ENCODE data around the gene PHLDB2.

The PHLDB2 gene

GRCh38 chr3:111852540-111852939 is 6.5 kb upstream of the PHLDB2 start:
- no peak for DNase-seq

GRCh38 chr3:111853068-111853467 is 6.0 kb upstream of the PHLDB2 start:
- no peak for DNase-seq

GRCh38 chr3:111854990-111855389 is 4.1 kb upstream of the PHLDB2 start:
- DNase-seq, result no peak

- DNase-seq, result no peak
Measured at GRCh38 chr3:111856501-111856900, 2.6 kb upstream of the PHLDB2 start.

- DNase-seq, result no peak
Measured at GRCh38 chr3:111857474-111857873, 1.6 kb upstream of the PHLDB2 start.

- DNase-seq, result no peak
Measured at GRCh38 chr3:111858642-111859041, 423 bp upstream of the PHLDB2 start.

GRCh38 chr3:111859974-111860859 is 1.2 kb downstream of the PHLDB2 start:
- peak; percentile 45 to 60 for DNase-seq

- DNase-seq, result no peak
Measured at GRCh38 chr3:111861391-111861790, 2.3 kb downstream of the PHLDB2 start.

- no peak for DNase-seq
Measured at GRCh38 chr3:111862415-111862814, 3.4 kb downstream of the PHLDB2 start.

- no peak for DNase-seq
Measured at GRCh38 chr3:111862974-111863373, 3.9 kb downstream of the PHLDB2 start.

- no peak for DNase-seq
Measured at GRCh38 chr3:111863942-111864694, 5.1 kb downstream of the PHLDB2 start.

- no peak for DNase-seq
Measured at GRCh38 chr3:111864821-111865656, 6.0 kb downstream of the PHLDB2 start.

GRCh38 chr3:111867889-111868426 is 8.9 kb downstream of the PHLDB2 start:
- DNase-seq, result no peak

GRCh38 chr3:111870620-111871019 is 11.6 kb downstream of the PHLDB2 start:
- no peak for DNase-seq

GRCh38 chr3:111871809-111872623 is 13.0 kb downstream of the PHLDB2 start:
- no peak for DNase-seq

- DNase-seq, result no peak
Measured at GRCh38 chr3:111872979-111873378, 13.9 kb downstream of the PHLDB2 start.

GRCh38 chr3:111874177-111874820 is 15.2 kb downstream of the PHLDB2 start:
- DNase-seq, result no peak

- DNase-seq, result no peak
Measured at GRCh38 chr3:111881480-111881879, 22.4 kb downstream of the PHLDB2 start.

GRCh38 chr3:111882194-111882593 is 23.1 kb downstream of the PHLDB2 start:
- no peak for DNase-seq

- no peak for DNase-seq
Measured at GRCh38 chr3:111882799-111883198, 23.7 kb downstream of the PHLDB2 start.

GRCh38 chr3:111884411-111885018 is 25.4 kb downstream of the PHLDB2 start:
- DNase-seq, result no peak

Data from activated CD4-positive, alpha-beta T cell treated with anti-CD3 and anti-CD28 coated beads, Interleukin-2, amount 50 U/mL, for 48 hours (primary cell).